OCI-LY1 (cell line): Measurements from ENCODE around the gene GIGYF1.

Experiments used
- H2AFZ ChIP-seq: fragments of 200-600 bp; sonication (generic), shearing (Covaris generic); 2 replicates; pipeline ENCODE4 v1.6.0; 2014; ENCODE audit warnings: antibody characterized with exemption, mild to moderate bottlenecking, low read length
- H3F3A ChIP-seq: fragments of 200-600 bp; sonication (generic), shearing (Covaris generic); 2 replicates; pipeline ENCODE4 v1.6.0; 2014; ENCODE audit warnings: mild to moderate bottlenecking, antibody characterized with exemption, low read length, moderate library complexity; ENCODE audit not compliant: insufficient read depth
- H3K27ac ChIP-seq: fragments of 200-600 bp; sonication (generic); 2 replicates; pipeline ENCODE4 v1.5.1; 2014; ENCODE audit warnings: low read length, mixed run types, mild to moderate bottlenecking, low read depth; ENCODE audit not compliant: poor library complexity, severe bottlenecking
- H3K27me3 ChIP-seq: fragments of 200-600 bp; sonication (generic); 2 replicates; pipeline ENCODE4 v1.6.0; 2014; ENCODE audit warnings: antibody characterized with exemption, mild to moderate bottlenecking, low read length, moderate library complexity; ENCODE audit not compliant: insufficient read depth
- H3K36me3 ChIP-seq: fragments of 200-600 bp; sonication (generic); 2 replicates; pipeline ENCODE4 v1.6.1; 2014; ENCODE audit warnings: mild to moderate bottlenecking, antibody characterized with exemption, low read length, moderate library complexity, mixed read lengths; ENCODE audit not compliant: insufficient read depth
- H3K4me1 ChIP-seq: fragments of 200-600 bp; sonication (generic); 2 replicates; pipeline ENCODE4 v1.5.1; 2014; ENCODE audit warnings: mild to moderate bottlenecking, low read length, moderate library complexity; ENCODE audit not compliant: insufficient read depth, severe bottlenecking
- H3K4me2 ChIP-seq: fragments of 200-600 bp; sonication (generic), shearing (Covaris generic); 2 replicates; pipeline ENCODE4 v1.6.1; 2014; ENCODE audit warnings: low read length
- H3K4me3 ChIP-seq: fragments of 200-600 bp; sonication (generic); 2 replicates; pipeline ENCODE4 v1.5.1; 2014; ENCODE audit warnings: low read length, low read depth, mild to moderate bottlenecking, mixed read lengths; ENCODE audit not compliant: poor library complexity, severe bottlenecking
- H3K79me2 ChIP-seq: fragments of 200-600 bp; shearing (Covaris generic); 2 replicates; pipeline ENCODE4 v1.6.1; 2016; ENCODE audit warnings: mixed run types, low read length, mixed read lengths; ENCODE audit not compliant: insufficient read depth
- H3K9ac ChIP-seq: fragments of 200-600 bp; sonication (generic), shearing (Covaris generic); 2 replicates; pipeline ENCODE4 v1.6.1; 2014; ENCODE audit warnings: mild to moderate bottlenecking, low read length, mixed read lengths
- H3K9me2 ChIP-seq: fragments of 200-600 bp; sonication (generic), shearing (Covaris generic); 2 replicates; pipeline ENCODE4 v1.6.1; 2014; ENCODE audit warnings: low read depth, mild to moderate bottlenecking, low read length, mixed read lengths
- H3K9me3 ChIP-seq: fragments of 200-600 bp; shearing (Covaris generic); 2 replicates; pipeline ENCODE4 v1.6.1; 2014; ENCODE audit warnings: low read length, mixed read lengths
- H4K20me1 ChIP-seq: fragments of 200-600 bp; sonication (generic), shearing (Covaris generic); 2 replicates; pipeline ENCODE4 v1.6.0; 2016; ENCODE audit warnings: mild to moderate bottlenecking, low read length; ENCODE audit not compliant: insufficient read depth
- EZH2 ChIP-seq: fragments of 200-600 bp; sonication (generic), shearing (Covaris generic); IDR thresholded peaks from 2 replicates; pipeline ENCODE4 v1.8.0; 2017; ENCODE audit warnings: borderline replicate concordance, mixed run types, mild to moderate bottlenecking, antibody characterized with exemption, low read length, moderate library complexity, mixed read lengths
- TF ChIP-seq, protein P1 (sequence below): fragments of 200-600 bp; sonication (generic), shearing (Covaris generic); IDR thresholded peaks from 2 replicates; pipeline ENCODE4 v1.5.1; 2017; ENCODE audit warnings: mild to moderate bottlenecking, antibody characterized with exemption, low read length, moderate library complexity, mixed read lengths

GIGYF1 gene

DNA sequence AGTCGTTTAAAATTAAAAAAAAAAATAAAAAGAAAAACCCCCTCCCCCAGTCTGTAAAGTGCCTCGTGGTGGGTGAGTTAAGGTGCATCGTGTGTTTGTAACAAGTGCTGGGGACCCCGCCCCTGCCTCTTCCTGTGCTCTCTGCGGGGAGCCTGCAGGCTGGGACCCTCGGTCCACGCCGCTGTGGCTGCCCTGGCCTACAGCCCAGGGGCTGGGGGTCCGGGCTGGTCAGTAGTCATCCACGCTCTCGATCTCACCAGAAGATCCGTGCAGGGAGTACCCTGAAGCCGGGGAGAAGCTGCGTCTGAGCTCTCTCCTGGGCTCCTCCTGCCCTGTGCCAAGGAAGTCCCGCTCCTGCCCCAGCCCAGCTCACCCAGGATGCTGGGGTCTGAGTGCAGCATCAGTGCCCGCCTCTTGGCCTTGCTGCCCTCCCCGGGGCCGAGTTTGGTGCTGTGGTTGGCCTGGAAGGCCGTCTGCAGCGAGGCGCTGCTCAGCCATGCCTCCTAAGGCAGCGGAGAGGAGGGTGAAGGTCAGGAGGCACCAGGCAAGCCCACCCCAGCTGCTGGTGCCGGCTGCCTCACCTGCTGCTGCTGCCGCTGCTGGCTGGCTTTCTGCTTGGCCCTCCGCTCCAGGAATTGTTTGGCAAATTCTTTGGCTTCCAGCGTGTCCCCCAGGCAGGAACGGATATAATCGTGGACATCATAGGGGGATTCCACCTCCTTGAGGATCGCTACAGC, 12.4 kb downstream of the GIGYF1 start:
- no peaks in the 10 kb centered on the region for H3F3A ChIP-seq
- H3K4me2 ChIP-seq = no peak overlapping the region
- no peaks in the 10 kb centered on the region for H3K9me2 ChIP-seq
- no peaks in the 10 kb centered on the region for H4K20me1 ChIP-seq
- no peak overlapping the region for H3K27ac ChIP-seq
- H3K4me3 ChIP-seq = no peak overlapping the region
- H3K27me3 ChIP-seq = no peaks in the 10 kb centered on the region
- H3K36me3 ChIP-seq = peaks cover 98% of the 10 kb centered on the region
- no peaks in the 10 kb centered on the region for H3K79me2 ChIP-seq
- H3K9ac ChIP-seq = no peak overlapping the region
- TF ChIP-seq, protein P1, sequence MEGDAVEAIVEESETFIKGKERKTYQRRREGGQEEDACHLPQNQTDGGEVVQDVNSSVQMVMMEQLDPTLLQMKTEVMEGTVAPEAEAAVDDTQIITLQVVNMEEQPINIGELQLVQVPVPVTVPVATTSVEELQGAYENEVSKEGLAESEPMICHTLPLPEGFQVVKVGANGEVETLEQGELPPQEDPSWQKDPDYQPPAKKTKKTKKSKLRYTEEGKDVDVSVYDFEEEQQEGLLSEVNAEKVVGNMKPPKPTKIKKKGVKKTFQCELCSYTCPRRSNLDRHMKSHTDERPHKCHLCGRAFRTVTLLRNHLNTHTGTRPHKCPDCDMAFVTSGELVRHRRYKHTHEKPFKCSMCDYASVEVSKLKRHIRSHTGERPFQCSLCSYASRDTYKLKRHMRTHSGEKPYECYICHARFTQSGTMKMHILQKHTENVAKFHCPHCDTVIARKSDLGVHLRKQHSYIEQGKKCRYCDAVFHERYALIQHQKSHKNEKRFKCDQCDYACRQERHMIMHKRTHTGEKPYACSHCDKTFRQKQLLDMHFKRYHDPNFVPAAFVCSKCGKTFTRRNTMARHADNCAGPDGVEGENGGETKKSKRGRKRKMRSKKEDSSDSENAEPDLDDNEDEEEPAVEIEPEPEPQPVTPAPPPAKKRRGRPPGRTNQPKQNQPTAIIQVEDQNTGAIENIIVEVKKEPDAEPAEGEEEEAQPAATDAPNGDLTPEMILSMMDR = no peak
- TF ChIP-seq EZH2 = no peak
- no peaks in the 10 kb centered on the region for H3K9me3 ChIP-seq
- H3K4me1 ChIP-seq = peaks cover under 1% of the 10 kb centered on the region
- H2AFZ ChIP-seq = no peak overlapping the region

DNA sequence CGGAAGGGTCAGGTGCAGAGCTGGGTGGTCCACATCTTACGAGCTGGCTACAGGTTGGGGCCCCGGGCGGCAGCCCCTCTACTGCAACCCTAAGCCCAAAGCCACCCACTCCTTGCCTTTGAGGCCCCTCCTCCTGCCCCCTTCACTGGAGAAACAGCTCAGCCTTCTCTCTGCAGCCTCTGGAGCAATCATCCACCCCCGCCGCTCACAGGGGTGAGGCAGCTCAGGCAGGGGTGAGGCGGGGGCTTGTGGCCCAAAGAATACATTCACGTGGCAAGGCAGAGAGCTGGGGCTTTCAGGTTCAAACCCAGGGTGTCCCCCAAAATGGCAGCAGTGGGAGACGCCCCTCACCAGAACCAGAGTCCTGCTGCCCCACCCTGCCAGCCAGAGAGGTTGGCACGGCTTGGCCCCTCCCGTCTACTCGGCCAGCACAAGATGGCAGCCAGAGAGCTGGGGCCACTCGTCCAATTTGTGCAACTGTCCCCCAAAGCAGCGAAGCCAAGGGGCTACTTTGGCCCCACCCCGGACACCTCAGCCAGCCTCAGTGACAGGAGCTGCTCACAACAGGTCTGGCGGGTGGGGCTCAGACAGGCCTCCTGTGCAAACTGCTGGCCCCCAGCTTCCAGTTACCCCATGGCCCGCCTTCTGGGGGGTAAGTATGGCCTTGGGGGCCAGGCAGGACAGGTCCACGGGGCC, 13.3 kb downstream of the GIGYF1 start:
- H3K4me2 ChIP-seq = no peak overlapping the region
- no peaks in the 10 kb centered on the region for H3K9me3 ChIP-seq
- H3F3A ChIP-seq = no peaks in the 10 kb centered on the region
- no peak overlapping the region for H3K4me3 ChIP-seq
- no peak overlapping the region for H3K27ac ChIP-seq
- no peaks in the 10 kb centered on the region for H3K79me2 ChIP-seq
- no peaks in the 10 kb centered on the region for H3K9me2 ChIP-seq
- no peaks in the 10 kb centered on the region for H3K27me3 ChIP-seq
- peaks cover 6% of the 10 kb centered on the region for H3K4me1 ChIP-seq
- H3K9ac ChIP-seq = no peak overlapping the region
- H2AFZ ChIP-seq = no peak overlapping the region
- no peaks in the 10 kb centered on the region for H4K20me1 ChIP-seq
- TF ChIP-seq, protein P1 = no peak
- no peak for TF ChIP-seq EZH2
- peaks cover 92% of the 10 kb centered on the region for H3K36me3 ChIP-seq

DNA sequence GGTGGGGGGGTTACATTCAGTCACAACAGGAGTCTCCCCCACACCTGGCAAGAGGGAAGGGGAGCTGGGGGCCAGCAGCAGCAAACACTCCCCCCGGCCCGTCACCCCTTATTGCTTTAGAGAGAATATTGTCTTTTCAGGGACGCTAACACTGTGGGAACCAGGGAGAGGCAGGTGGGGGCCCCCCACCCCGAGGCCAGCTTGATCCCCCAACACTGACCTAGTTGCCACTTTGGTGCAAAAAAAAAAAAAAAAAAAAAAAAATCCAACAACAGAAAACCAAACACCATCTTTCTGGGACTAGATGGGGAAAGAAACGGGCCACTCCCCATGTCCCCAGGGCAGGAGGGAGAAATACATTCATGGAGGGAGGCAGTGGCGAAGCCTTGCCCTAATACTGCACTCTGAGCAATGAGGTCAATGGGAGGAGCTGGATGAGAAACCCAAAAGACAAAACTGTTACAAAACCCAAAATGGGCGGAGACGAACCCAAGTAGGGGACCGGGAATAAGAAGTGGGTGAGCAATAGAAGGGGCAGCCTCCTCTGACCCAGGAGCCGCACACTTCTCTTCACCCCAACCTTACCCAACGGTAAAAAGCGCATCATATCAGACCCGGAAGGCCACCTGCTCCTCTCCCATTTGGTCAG, 14.0 kb downstream of the GIGYF1 start:
- TF ChIP-seq, protein P1 = no peak
- TF ChIP-seq EZH2 = no peak
- H2AFZ ChIP-seq = no peak overlapping the region
- H3F3A ChIP-seq = no peaks in the 10 kb centered on the region
- no peaks in the 10 kb centered on the region for H4K20me1 ChIP-seq
- H3K4me2 ChIP-seq = no peak overlapping the region
- no peak overlapping the region for H3K27ac ChIP-seq
- H3K27me3 ChIP-seq = no peaks in the 10 kb centered on the region
- H3K79me2 ChIP-seq = no peaks in the 10 kb centered on the region
- H3K4me1 ChIP-seq = peaks cover 6% of the 10 kb centered on the region
- H3K9ac ChIP-seq = no peak overlapping the region
- no peak overlapping the region for H3K4me3 ChIP-seq
- no peaks in the 10 kb centered on the region for H3K9me2 ChIP-seq
- H3K9me3 ChIP-seq = no peaks in the 10 kb centered on the region
- H3K36me3 ChIP-seq = peaks cover 86% of the 10 kb centered on the region
